Suprapubic skin (tissue), 3 donors: Measurements from ENCODE around the gene CSTPP1.

Experiments used
- EP300 ChIP-seq: sonication (generic); formaldehyde crosslinking; IDR thresholded peaks from one replicate; pipeline ENCODE4 v1.6.1; 2017; ENCODE audit warnings: antibody characterized with exemption
- POLR2A ChIP-seq, 2 donors: fragments of 450-650 bp; IDR thresholded peaks; one replicate each; pipeline ENCODE4 v1.6.1; 2017; ENCODE audit warnings: antibody characterized with exemption in 2 of 2, mild to moderate bottlenecking in 2 of 2, moderate library complexity in 2 of 2
- TF ChIP-seq, protein P1 (sequence below), 2 donors: fragments of 200-600 bp in 1 of 2; fragments of 450-650 bp in 1 of 2; sonication (generic) in 1 of 2; IDR thresholded peaks; one replicate each; pipeline ENCODE4 v1.5.1; 2016 to 2019; ENCODE audit warnings: antibody characterized with exemption in 2 of 2, mild to moderate bottlenecking in 1 of 2, moderate library complexity in 1 of 2

DNA sequence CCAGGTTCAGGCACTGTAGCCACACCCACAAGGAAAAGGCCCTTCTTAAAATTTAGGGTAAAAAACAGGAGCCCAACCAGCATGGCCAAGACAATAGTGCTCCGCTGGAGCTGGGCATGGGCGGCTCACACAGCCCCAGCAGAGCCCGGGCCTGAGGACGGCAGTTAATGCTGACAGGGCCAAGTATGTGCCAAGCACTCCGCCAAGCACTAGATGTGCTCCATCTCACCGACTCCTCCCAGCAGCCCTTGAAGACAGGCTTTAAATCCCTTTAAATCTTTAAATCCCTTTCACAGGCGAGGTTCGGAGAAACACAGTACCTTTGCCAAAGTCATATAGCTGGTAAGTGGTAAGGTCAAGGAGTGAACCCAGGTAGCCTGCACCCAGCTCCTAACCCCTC is 235.3 kb downstream of the CSTPP1 start:
- TF ChIP-seq, protein P1, sequence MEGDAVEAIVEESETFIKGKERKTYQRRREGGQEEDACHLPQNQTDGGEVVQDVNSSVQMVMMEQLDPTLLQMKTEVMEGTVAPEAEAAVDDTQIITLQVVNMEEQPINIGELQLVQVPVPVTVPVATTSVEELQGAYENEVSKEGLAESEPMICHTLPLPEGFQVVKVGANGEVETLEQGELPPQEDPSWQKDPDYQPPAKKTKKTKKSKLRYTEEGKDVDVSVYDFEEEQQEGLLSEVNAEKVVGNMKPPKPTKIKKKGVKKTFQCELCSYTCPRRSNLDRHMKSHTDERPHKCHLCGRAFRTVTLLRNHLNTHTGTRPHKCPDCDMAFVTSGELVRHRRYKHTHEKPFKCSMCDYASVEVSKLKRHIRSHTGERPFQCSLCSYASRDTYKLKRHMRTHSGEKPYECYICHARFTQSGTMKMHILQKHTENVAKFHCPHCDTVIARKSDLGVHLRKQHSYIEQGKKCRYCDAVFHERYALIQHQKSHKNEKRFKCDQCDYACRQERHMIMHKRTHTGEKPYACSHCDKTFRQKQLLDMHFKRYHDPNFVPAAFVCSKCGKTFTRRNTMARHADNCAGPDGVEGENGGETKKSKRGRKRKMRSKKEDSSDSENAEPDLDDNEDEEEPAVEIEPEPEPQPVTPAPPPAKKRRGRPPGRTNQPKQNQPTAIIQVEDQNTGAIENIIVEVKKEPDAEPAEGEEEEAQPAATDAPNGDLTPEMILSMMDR (IDR thresholded peaks at IDR 0.05): no peak
- TF ChIP-seq POLR2A (IDR thresholded peaks at IDR 0.05) (no peak), EP300 (no peak)
